GM12891 (cell line): ENCODE data around the gene R3HDML.
"Not testable (repeated sequence)": the region's sequence is repeated elsewhere in the genome, so short reads cannot be mapped to it uniquely, and the experiment has no call there.

Experiments
- DNase-seq: peaks from one replicate; pipeline ENCODE4 v3.0.0; 2011; ENCODE audit warnings: low spot score; ENCODE audit not compliant: insufficient read length
- FAIRE-seq: peaks from 2 replicates; lab custom pipeline; 2011; peaks lifted over from hg19 to GRCh38; lab: Jason Lieb, UNC
- PAX5 ChIP-seq: IDR thresholded peaks from 2 replicates; pipeline ENCODE4 v1.6.1; 2011; ENCODE audit warnings: low read length, moderate library complexity, mild to moderate bottlenecking; ENCODE audit not compliant: insufficient read depth, severe bottlenecking
- POLR2A ChIP-seq: IDR thresholded peaks from 2 replicates; pipeline ENCODE4 v1.6.1; 2011; ENCODE audit warnings: low read depth, low read length, control low read depth
- POLR2AphosphoS5 ChIP-seq: IDR thresholded peaks from 2 replicates; pipeline ENCODE4 v1.6.1; 2011; ENCODE audit warnings: low read depth, low read length, control low read depth
- POU2F2 ChIP-seq: IDR thresholded peaks from 2 replicates; pipeline ENCODE4 v1.6.1; 2011; ENCODE audit warnings: low read depth, mild to moderate bottlenecking, control low read depth, low read length, moderate library complexity
- SPI1 ChIP-seq: IDR thresholded peaks from 2 replicates; pipeline ENCODE4 v1.6.1; 2011; ENCODE audit warnings: low read depth, low read length, control low read depth
- TAF1 ChIP-seq: IDR thresholded peaks from 2 replicates; pipeline ENCODE4 v1.6.1; 2011; ENCODE audit warnings: low read depth, low read length, control low read depth

The R3HDML gene

GRCh38 chr20:44328428-44328827 lies 8.4 kb upstream of the R3HDML start:
- no peak for DNase-seq
- FAIRE-seq, result no peak
- TF ChIP-seq PAX5, result no peak
- no peak for TF ChIP-seq SPI1
- TF ChIP-seq POLR2A, result no peak
- TF ChIP-seq POLR2AphosphoS5, result no peak
- TF ChIP-seq TAF1, result no peak
- TF ChIP-seq POU2F2, result no peak

GRCh38 chr20:44331201-44331600 lies 5.6 kb upstream of the R3HDML start:
- TF ChIP-seq SPI1 (no peak), TAF1 (no peak), POU2F2 (no peak), POLR2A (no peak), PAX5 (no peak), POLR2AphosphoS5 (no peak)
- no peak for DNase-seq
- FAIRE-seq, result no peak

GRCh38 chr20:44334306-44334705 lies 2.5 kb upstream of the R3HDML start:
- DNase-seq (no peak), FAIRE-seq (no peak)
- TF ChIP-seq POLR2AphosphoS5 (no peak), POU2F2 (no peak), POLR2A (no peak), PAX5 (no peak), TAF1 (no peak)

- TF ChIP-seq PAX5 (no peak), SPI1 (no peak), POU2F2 (no peak), TAF1 (no peak)
- FAIRE-seq (no peak), DNase-seq (no peak)
Measured at GRCh38 chr20:44334709-44335108, 2.1 kb upstream of the R3HDML start.

- FAIRE-seq (no peak), DNase-seq (no peak)
- no peak for TF ChIP-seq TAF1
- TF ChIP-seq POLR2A, result no peak
- TF ChIP-seq POU2F2, result no peak
- no peak for TF ChIP-seq POLR2AphosphoS5
- no peak for TF ChIP-seq SPI1
- TF ChIP-seq PAX5, result no peak
Measured at GRCh38 chr20:44335675-44336074, 1.2 kb upstream of the R3HDML start.

GRCh38 chr20:44336086-44336485 lies 757 bp upstream of the R3HDML start:
- FAIRE-seq (no peak), DNase-seq (no peak)
- TF ChIP-seq POU2F2 (no peak), SPI1 (no peak), TAF1 (no peak), POLR2A (no peak)

GRCh38 chr20:44342248-44342647 lies 5.4 kb downstream of the R3HDML start:
- FAIRE-seq (no peak), DNase-seq (no peak)
- TF ChIP-seq TAF1 (no peak), POLR2AphosphoS5 (no peak), PAX5 (no peak), POLR2A (no peak), POU2F2 (no peak), SPI1 (no peak)

GRCh38 chr20:44343162-44343675 lies 6.4 kb downstream of the R3HDML start:
- no peak for FAIRE-seq
- DNase-seq, result no peak
- TF ChIP-seq POU2F2 (no peak), PAX5 (no peak), POLR2A (no peak), TAF1 (no peak), SPI1 (no peak), POLR2AphosphoS5 (no peak)

GRCh38 chr20:44344723-44345122 lies 7.9 kb downstream of the R3HDML start:
- no peak for DNase-seq
- FAIRE-seq, result no peak
- TF ChIP-seq TAF1, result no peak
- no peak for TF ChIP-seq SPI1
- no peak for TF ChIP-seq PAX5

- no peak for DNase-seq
- no peak for FAIRE-seq
- TF ChIP-seq SPI1 (no peak), PAX5 (no peak), POU2F2 (no peak), TAF1 (no peak), POLR2A (no peak), POLR2AphosphoS5 (no peak)
Measured at GRCh38 chr20:44345147-44345546, 8.3 kb downstream of the R3HDML start.

- DNase-seq, result not testable (repeated sequence)
- peak; percentile 31 for FAIRE-seq
Measured at GRCh38 chr20:44345941-44346340, 9.1 kb downstream of the R3HDML start.

GRCh38 chr20:44348168-44348659 lies 11.4 kb downstream of the R3HDML start:
- DNase-seq, result no peak
- FAIRE-seq, result no peak
- TF ChIP-seq TAF1 (no peak), SPI1 (no peak), POLR2A (no peak), PAX5 (no peak), POU2F2 (no peak), POLR2AphosphoS5 (no peak)
